Activated T-helper 17 cell treated with anti-CD3 and anti-CD28 coated beads, Interleukin-2, amount 50 U/mL, for 72 hours (primary cell): ENCODE data around the gene STARD3NL. TPM values are rescaled to one million over a fixed set of nuclear protein-coding genes. Genes with fewer than 3 reads are reported as not detected.

ENCODE experiments used
- ATAC-seq: fragments of 150-1000 bp; cut with Tn5 transposase; replicated peaks from 2 replicates; pipeline ENCODE4 v1.10.0; 2021; ENCODE audit warnings: mild to moderate bottlenecking, moderate library complexity
- H3K27ac Mint-ChIP-seq: one replicate; pipeline ENCODE4 v1.8.0; 2022; ENCODE audit warnings: mixed read lengths
- H3K27me3 Mint-ChIP-seq: one replicate; pipeline ENCODE4 v1.8.0; 2022; ENCODE audit warnings: mixed read lengths
- H3K36me3 Mint-ChIP-seq: one replicate; pipeline ENCODE4 v1.8.0; 2022; ENCODE audit warnings: low read depth, mild to moderate bottlenecking, mixed read lengths
- H3K4me1 Mint-ChIP-seq: one replicate; pipeline ENCODE4 v1.8.0; 2022; ENCODE audit warnings: mixed read lengths
- H3K4me3 Mint-ChIP-seq: one replicate; pipeline ENCODE4 v1.8.0; 2022; ENCODE audit warnings: mild to moderate bottlenecking, mixed read lengths
- H3K9me3 Mint-ChIP-seq: one replicate; pipeline ENCODE4 v1.8.0; 2022; ENCODE audit warnings: mixed read lengths
- total RNA-seq, 2 donors: library from RNA; stranded (reverse); gene quantifications; one replicate each; pipeline ENCODE4 v1.2.3, GENCODE V29; 2022

The STARD3NL gene
- total RNA-seq, 2 donors from 2014 or later: 20.6 to 28.9 TPM

- Mint-ChIP-seq H3K27ac (no peak overlapping the region), H3K27me3 (no peaks in the 10 kb centered on the region), H3K9me3 (no peaks in the 10 kb centered on the region), H3K4me1 (no peaks in the 10 kb centered on the region), H3K36me3 (no peaks in the 10 kb centered on the region), H3K4me3 (no peak overlapping the region)
- ATAC-seq: no peak
Observed at GRCh38 chr7:38276096-38276877, 98.2 kb downstream of the STARD3NL start.

GRCh38 chr7:38280000-38280399 is 102.0 kb downstream of the STARD3NL start:
- no peak for ATAC-seq
- Mint-ChIP-seq H3K4me3 (no peak overlapping the region), H3K27me3 (no peaks in the 10 kb centered on the region), H3K9me3 (no peaks in the 10 kb centered on the region), H3K36me3 (no peaks in the 10 kb centered on the region), H3K4me1 (no peaks in the 10 kb centered on the region), H3K27ac (no peak overlapping the region)
